AG10803 (cell line): Measurements from ENCODE around the gene RBM5.

Source experiments
- DNase-seq: peaks from one replicate; pipeline ENCODE4 v3.0.0; 2010; ENCODE audit warnings: low read depth
- H3K4me3 ChIP-seq: 2 replicates; pipeline ENCODE4 v1.5.1; 2011; ENCODE audit warnings: mild to moderate bottlenecking, low read length, control low read depth
- CTCF ChIP-seq: conservative IDR thresholded peaks from 2 replicates; pipeline ENCODE4 v1.5.1; 2011; ENCODE audit warnings: mild to moderate bottlenecking, low read length, control low read depth, inconsistent platforms

RBM5 gene

GRCh38 chr3:50167841-50168209, 79.1 kb downstream of the RBM5 start:
- no peak overlapping the region for H3K4me3 ChIP-seq
- no peak for TF ChIP-seq CTCF
- no peak for DNase-seq

GRCh38 chr3:50168388-50168787, 79.7 kb downstream of the RBM5 start:
- H3K4me3 ChIP-seq, result no peak overlapping the region
- DNase-seq, result no peak
- no peak for TF ChIP-seq CTCF
